SH-SY5Y (cell line): ENCODE measurements around the gene WDFY4.

Experiments used
- GATA2 ChIP-seq: IDR thresholded peaks from 2 replicates; pipeline ENCODE4 v1.6.1; 2011; ENCODE audit warnings: mild to moderate bottlenecking, low read depth, low read length
- GATA3 ChIP-seq: IDR thresholded peaks from 2 replicates; pipeline ENCODE4 v1.6.1; 2011; ENCODE audit warnings: low read depth, mild to moderate bottlenecking, low read length, moderate library complexity

DNA sequence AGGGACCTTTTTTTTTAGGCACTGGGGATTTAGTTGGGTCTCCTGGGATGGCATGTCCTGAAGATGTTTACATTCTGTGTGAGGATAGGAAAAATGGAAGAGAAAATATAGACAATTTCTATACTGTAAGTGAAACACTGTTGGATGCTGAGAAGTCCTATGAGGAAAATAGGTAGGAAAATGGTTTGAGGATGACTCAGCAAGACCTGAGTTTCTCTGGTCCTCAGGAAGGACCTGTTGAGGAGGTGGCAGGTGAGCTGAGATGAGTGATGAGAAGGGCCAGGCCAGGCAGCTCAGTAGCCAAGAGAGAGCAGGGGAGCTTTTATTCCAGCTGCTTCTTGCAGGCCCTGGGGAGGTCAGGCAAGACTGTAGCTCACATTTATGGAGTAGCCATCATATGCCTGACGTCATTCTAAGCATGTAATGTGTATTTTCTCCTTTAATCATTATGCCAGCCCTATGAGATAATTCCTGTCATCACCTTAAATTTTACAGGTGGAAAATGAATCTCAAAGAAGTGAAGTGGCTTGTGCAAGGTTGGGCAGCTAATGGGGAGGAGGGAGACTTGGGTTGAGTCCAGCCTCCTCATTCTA, 274.0 kb downstream of the WDFY4 start:
- TF ChIP-seq GATA2 = no peak
- no peak for TF ChIP-seq GATA3
